Cerebellar cortex (tissue), 1 donor: ENCODE results near the gene FASTKD2.

ENCODE experiments used
- DNase-seq: peaks from one replicate; pipeline ENCODE4 v3.0.0-alpha.2; 2015; ENCODE audit warnings: low spot score

The FASTKD2 gene

GRCh38 chr2:206765242-206766056 is at the start of gene FASTKD2, which contains the start of gene MDH1B:
FASTKD2 (plus strand) TSS chr2:206765606; CDS start chr2:206766694, 1,088 bp downstream.
MDH1B (minus strand) TSS chr2:206765328; CDS start chr2:206765271, 57 bp downstream.
- DNase-seq, result peak; percentile 92

GRCh38 chr2:206716623-206717022 is 48.8 kb upstream of the FASTKD2 start:
- DNase-seq, result no peak

GRCh38 chr2:206718296-206718695 is 47.1 kb upstream of the FASTKD2 start, which contains the start of gene DYTN:
DYTN (minus strand) TSS chr2:206718396; CDS start chr2:206718279, 117 bp downstream.
- no peak for DNase-seq

- no peak for DNase-seq
These were observed 44.0 kb upstream of the FASTKD2 start for GRCh38 chr2:206721256-206721920.

- no peak for DNase-seq
These were observed 42.1 kb upstream of the FASTKD2 start for GRCh38 chr2:206723288-206723687.

GRCh38 chr2:206727287-206727686 is 38.1 kb upstream of the FASTKD2 start:
- no peak for DNase-seq

- no peak for DNase-seq
These were observed 36.9 kb upstream of the FASTKD2 start for GRCh38 chr2:206728277-206729199.

- no peak for DNase-seq
These were observed 32.1 kb upstream of the FASTKD2 start for GRCh38 chr2:206733341-206733740.

- no peak for DNase-seq
These were observed 28.5 kb upstream of the FASTKD2 start for GRCh38 chr2:206736935-206737334.

- no peak for DNase-seq
These were observed 26.1 kb upstream of the FASTKD2 start for GRCh38 chr2:206739271-206739670.

- no peak for DNase-seq
These were observed 24.6 kb upstream of the FASTKD2 start for GRCh38 chr2:206740800-206741199.

- DNase-seq, result no peak
These were observed 8.6 kb upstream of the FASTKD2 start for GRCh38 chr2:206756816-206757215.

- peak; percentile 37 for DNase-seq
These were observed 649 bp upstream of the FASTKD2 start for GRCh38 chr2:206764673-206765241.

GRCh38 chr2:206766057-206766930 is 888 bp downstream of the FASTKD2 start:
- no peak for DNase-seq

GRCh38 chr2:206774871-206775270 is 9.5 kb downstream of the FASTKD2 start:
- no peak for DNase-seq

GRCh38 chr2:206776432-206776831 is 11.0 kb downstream of the FASTKD2 start:
- DNase-seq, result no peak

GRCh38 chr2:206780671-206781070 is 15.3 kb downstream of the FASTKD2 start:
- no peak for DNase-seq

- no peak for DNase-seq
These were observed 18.3 kb downstream of the FASTKD2 start for GRCh38 chr2:206783718-206784117.

GRCh38 chr2:206784559-206785353 is 19.4 kb downstream of the FASTKD2 start:
- no peak for DNase-seq
